Activated CD4-positive, alpha-beta T cell treated with anti-CD3 and anti-CD28 coated beads, Interleukin-2, amount 50 U/mL, for 24 hours (primary cell): ENCODE measurements around the gene PPBP.
"Not testable (repeated sequence)": the region's sequence is repeated elsewhere in the genome, so short reads cannot be mapped to it uniquely, and the experiment has no call there.

Experiments used
- DNase-seq, 2 donors: peaks; one replicate each; pipeline ENCODE4 v3.0.0-alpha.2; 2020; ENCODE audit warnings: low read depth in 1 of 2, low spot score in 1 of 2

The PPBP gene

DNA sequence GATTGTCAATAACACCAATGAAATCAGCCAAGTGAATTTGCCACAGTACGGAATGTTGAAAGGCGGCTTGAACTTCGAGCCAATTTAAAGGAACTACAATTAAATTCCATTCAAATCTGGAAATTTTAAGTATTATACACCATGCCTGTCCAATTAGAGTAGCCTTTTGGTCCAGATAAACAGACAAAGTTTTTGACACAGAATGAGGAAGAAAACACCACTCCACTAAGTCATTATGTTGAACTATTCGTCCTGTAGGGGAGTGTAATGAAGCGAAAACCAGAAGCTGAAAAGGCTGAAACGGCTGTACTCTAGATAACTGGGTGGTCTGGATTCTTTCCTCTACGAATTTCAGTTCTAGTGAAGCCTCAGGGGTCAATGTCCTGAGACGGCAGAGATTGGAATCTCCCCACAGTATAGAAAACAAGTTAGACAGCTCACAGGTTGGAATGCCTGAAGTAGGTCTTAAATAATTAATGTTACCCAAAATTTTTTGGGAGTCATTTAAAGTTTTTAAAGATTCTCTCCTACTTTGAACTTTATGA, 37.5 kb downstream of the PPBP start:
- DNase-seq: not testable (repeated sequence)

GRCh38 chr4:73948990-73949706, 38.8 kb downstream of the PPBP start:
- DNase-seq: no peak

DNA sequence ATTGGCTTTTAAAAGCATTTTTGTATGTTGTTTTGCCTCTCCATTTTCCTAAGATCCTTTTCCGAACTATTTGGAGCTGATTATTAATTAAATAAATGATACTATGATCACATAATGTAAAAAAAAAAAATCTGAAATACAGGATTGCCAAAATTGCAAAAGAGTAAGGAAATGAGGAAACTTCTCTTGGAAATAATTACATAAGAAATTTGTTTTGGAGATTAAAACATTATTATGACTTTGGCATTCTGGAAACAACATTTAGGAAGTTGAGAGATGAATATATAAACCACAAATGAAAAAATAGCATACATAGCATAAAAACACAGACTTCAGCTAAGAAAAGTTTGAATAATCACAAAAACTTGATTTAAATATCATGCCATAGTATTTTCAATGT, 39.7 kb downstream of the PPBP start:
- no peak for DNase-seq

- no peak for DNase-seq
Observed at GRCh38 chr4:73947239-73947985, 40.6 kb downstream of the PPBP start.

DNA sequence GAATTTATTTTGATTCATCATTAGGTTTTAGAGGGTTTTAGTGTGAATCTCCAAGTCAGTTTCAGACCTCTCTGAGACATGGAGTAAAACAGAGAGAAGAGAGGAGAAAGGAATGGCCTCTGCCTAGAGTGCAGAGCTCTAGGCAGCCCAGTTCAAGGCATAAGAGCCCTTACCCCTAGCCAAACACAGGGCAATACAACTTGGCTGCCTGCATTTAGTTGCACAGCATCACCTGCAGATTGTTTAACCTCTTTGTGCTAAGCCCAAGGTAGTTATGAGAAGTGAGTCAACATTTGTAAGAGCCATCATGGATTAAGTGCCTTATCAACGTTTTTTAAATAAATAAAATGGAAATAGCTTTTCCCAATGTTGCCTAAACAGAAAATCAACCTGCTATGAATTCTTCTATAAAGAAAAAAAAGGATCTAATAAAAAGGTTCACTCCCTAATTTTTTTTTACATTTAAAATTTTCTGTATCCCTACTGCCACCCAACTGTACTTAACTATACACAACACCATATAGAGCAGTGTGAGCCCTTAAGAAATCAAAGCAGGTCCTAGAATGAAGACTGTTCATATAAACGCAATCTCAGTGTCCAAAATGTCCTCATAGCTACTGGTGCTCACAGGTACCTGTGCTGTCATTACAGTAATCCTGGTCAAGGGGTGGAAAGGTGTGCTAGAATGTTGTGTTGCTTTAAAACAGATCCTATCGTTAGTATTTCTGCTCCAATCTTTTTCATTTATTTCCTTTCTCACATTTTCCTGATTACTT, 42.1 kb downstream of the PPBP start:
- DNase-seq: no peak

DNA sequence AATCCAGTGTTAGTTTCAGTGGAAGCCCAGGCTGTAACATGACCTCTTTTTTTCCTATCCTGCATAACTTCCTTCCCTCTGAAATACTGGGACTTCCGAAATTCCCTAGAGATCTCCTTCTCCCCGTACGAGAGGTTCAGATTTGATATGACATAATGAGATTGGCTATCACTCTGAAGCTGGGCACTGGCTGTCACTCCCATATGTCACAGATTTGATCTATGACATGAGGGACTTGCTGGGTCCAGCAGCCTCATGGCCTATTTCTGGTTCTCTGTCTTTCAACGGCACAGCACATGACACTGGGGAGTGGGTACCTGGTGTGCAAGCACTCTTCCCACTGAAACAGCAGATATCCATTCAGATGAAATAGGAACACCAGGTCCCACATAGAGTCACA, 42.9 kb downstream of the PPBP start:
- no peak for DNase-seq

DNA sequence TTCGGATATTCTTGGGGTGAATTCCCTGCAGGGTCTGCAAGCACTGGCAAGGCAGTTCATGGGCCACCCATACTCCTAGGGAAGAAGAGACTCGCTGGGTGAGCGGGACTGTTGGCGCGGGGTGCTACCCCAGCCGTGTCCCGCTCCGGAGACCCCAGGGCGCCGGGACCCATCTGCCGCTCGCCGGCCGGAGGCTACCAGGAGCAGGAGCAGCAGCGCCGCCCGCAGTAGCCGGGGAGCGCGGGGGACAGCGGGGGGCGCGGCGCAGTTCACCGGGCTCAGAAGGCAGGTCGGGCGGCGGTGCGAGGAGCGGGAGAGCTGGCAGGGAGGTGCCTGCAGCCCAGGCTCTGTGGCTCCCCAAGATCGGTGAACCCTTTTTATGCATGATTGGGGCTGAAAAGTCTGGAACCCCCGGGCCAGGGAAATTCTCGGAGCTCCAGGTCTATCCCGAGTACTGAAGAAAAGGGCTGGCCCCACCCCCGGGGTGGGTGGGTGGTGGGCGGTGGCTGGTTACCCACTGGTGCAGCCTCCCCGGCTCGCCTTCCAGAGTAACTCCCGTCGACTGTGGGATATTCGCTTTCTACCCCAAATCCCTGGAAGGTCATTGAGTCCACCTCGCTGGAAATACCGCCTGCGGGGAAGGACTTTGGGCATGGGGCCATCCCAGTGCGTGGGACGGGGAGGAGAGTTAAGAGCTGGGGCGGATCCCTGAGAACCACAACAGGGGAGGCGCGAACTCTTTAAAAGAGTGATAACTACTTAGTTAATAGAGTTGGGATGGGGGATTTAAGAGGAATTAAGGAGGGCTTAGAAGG, 43.7 kb downstream of the PPBP start:
- no peak for DNase-seq

- DNase-seq: no peak
Observed at GRCh38 chr4:73943555-73943954, 44.4 kb downstream of the PPBP start.

- DNase-seq: no peak
Observed at GRCh38 chr4:73936969-73937368, 51.0 kb downstream of the PPBP start.
